ENCODE results near the gene DEPDC5.

- TF ChIP-seq EZH2 (IDR thresholded peaks at IDR 0.05): no peak
- TF ChIP-seq POLR2AphosphoS5 (IDR thresholded peaks at IDR 0.05; ENCODE audit: borderline replicate concordance, low read depth, low read length): no peak
- TF ChIP-seq FOXP2 (optimal IDR thresholded peaks at IDR 0.05; ENCODE audit: control extremely low read depth, extremely low read length, insufficient read depth): no peak
Observed at GRCh38 chr22:31750365-31751284, 3.2 kb upstream of the DEPDC5 start.

Data from SK-N-MC (cell line).